HG03457 (cell line): ENCODE measurements around the gene SRCIN1.

ENCODE experiments used
- ATAC-seq: cut with Tn5 transposase; IDR thresholded peaks from one replicate; pipeline ENCODE4 v1.9.1; 2021; ENCODE audit warnings: moderate number of reproducible peaks; ENCODE audit not compliant: unreplicated experiment

Gene SRCIN1

GRCh38 chr17:38617967-38618760 is 12.4 kb upstream of the SRCIN1 start:
- no peak for ATAC-seq

- no peak for ATAC-seq
These were observed 11.5 kb upstream of the SRCIN1 start for GRCh38 chr17:38617074-38617860.

- ATAC-seq, result no peak
These were observed 10.6 kb upstream of the SRCIN1 start for GRCh38 chr17:38616361-38616760.

- ATAC-seq, result no peak
These were observed 8.4 kb upstream of the SRCIN1 start for GRCh38 chr17:38613981-38614779.

- ATAC-seq, result no peak
These were observed 7.8 kb upstream of the SRCIN1 start for GRCh38 chr17:38613525-38613980.

- ATAC-seq, result no peak
These were observed 6.2 kb upstream of the SRCIN1 start for GRCh38 chr17:38611872-38612376.

- ATAC-seq, result no peak
These were observed 5.5 kb upstream of the SRCIN1 start for GRCh38 chr17:38611070-38611786.

- no peak for ATAC-seq
These were observed 3.7 kb upstream of the SRCIN1 start for GRCh38 chr17:38609280-38610031.

GRCh38 chr17:38608648-38609047 is 2.9 kb upstream of the SRCIN1 start:
- ATAC-seq, result no peak

- no peak for ATAC-seq
These were observed 1.2 kb upstream of the SRCIN1 start for GRCh38 chr17:38606646-38607611.

- no peak for ATAC-seq
These were observed 326 bp downstream of the SRCIN1 start for GRCh38 chr17:38605411-38605840.

GRCh38 chr17:38604479-38605403 is 1.0 kb downstream of the SRCIN1 start:
- no peak for ATAC-seq

GRCh38 chr17:38603786-38604478 is 1.8 kb downstream of the SRCIN1 start:
- no peak for ATAC-seq

GRCh38 chr17:38602956-38603785 is 2.6 kb downstream of the SRCIN1 start:
- no peak for ATAC-seq

GRCh38 chr17:38602453-38602852 is 3.3 kb downstream of the SRCIN1 start:
- no peak for ATAC-seq
